HG03039 (cell line): ENCODE measurements around the gene BTBD1.
"Not testable (repeated sequence)": the region's sequence is repeated elsewhere in the genome, so short reads cannot be mapped to it uniquely, and the experiment has no call there.

Experiments
- ATAC-seq: cut with Tn5 transposase; IDR thresholded peaks from one replicate; pipeline ENCODE4 v1.9.1; 2021; ENCODE audit warnings: mild to moderate bottlenecking, moderate library complexity; ENCODE audit not compliant: unreplicated experiment

Gene BTBD1

GRCh38 chr15:83098079-83098478 is 31.0 kb upstream of the BTBD1 start:
- ATAC-seq: no peak

GRCh38 chr15:83094583-83094982 is 27.5 kb upstream of the BTBD1 start:
- no peak for ATAC-seq

GRCh38 chr15:83092309-83092976 is 25.4 kb upstream of the BTBD1 start:
- ATAC-seq: no peak

- not testable (repeated sequence) for ATAC-seq
These were observed 24.9 kb upstream of the BTBD1 start for GRCh38 chr15:83091965-83092308.

GRCh38 chr15:83090465-83090864 is 23.4 kb upstream of the BTBD1 start:
- ATAC-seq: no peak

GRCh38 chr15:83088876-83089275 is 21.8 kb upstream of the BTBD1 start:
- no peak for ATAC-seq

- ATAC-seq: no peak
These were observed 20.5 kb upstream of the BTBD1 start for GRCh38 chr15:83087576-83087975.

- ATAC-seq: not testable (repeated sequence)
These were observed 19.0 kb upstream of the BTBD1 start for GRCh38 chr15:83085864-83086552.

- not testable (repeated sequence) for ATAC-seq
These were observed 18.4 kb upstream of the BTBD1 start for GRCh38 chr15:83085461-83085860.

- ATAC-seq: no peak
These were observed 15.8 kb upstream of the BTBD1 start for GRCh38 chr15:83082730-83083386.

GRCh38 chr15:83081256-83082014 is 14.4 kb upstream of the BTBD1 start:
- no peak for ATAC-seq

GRCh38 chr15:83078712-83079111 is 11.7 kb upstream of the BTBD1 start:
- ATAC-seq: no peak

GRCh38 chr15:83077491-83078230 is 10.6 kb upstream of the BTBD1 start:
- ATAC-seq: no peak

GRCh38 chr15:83069211-83069642 is 2.2 kb upstream of the BTBD1 start:
- not testable (repeated sequence) for ATAC-seq

- ATAC-seq: no peak
These were observed 1.0 kb upstream of the BTBD1 start for GRCh38 chr15:83068054-83068453.

- no peak for ATAC-seq
These were observed 548 bp upstream of the BTBD1 start for GRCh38 chr15:83067638-83067962.

GRCh38 chr15:83066034-83066733 is 868 bp downstream of the BTBD1 start:
- ATAC-seq: no peak

GRCh38 chr15:83065431-83065830 is 1.6 kb downstream of the BTBD1 start:
- no peak for ATAC-seq

- ATAC-seq: no peak
These were observed 2.2 kb downstream of the BTBD1 start for GRCh38 chr15:83064859-83065258.

GRCh38 chr15:83063551-83063950 is 3.5 kb downstream of the BTBD1 start:
- ATAC-seq: no peak
